Right kidney (tissue), 1 donor: ENCODE results near the gene PAQR4.
A peak's percentile ranks its signal among the peaks of the same experiment; 100 is the strongest.

Experiments used
- DNase-seq: peaks from one replicate; pipeline ENCODE4 v3.0.0-alpha.2; 2016

PAQR4 gene

GRCh38 chr16:3007059-3007956, 38.2 kb downstream of the PAQR4 start:
- no peak for DNase-seq

GRCh38 chr16:3007957-3008689, 39.0 kb downstream of the PAQR4 start:
- no peak for DNase-seq

- no peak for DNase-seq
Measured at GRCh38 chr16:3008690-3009037, 39.5 kb downstream of the PAQR4 start.

- peak; percentile 75 for DNase-seq
Measured at GRCh38 chr16:3009568-3010390, 40.6 kb downstream of the PAQR4 start.

- DNase-seq: no peak
Measured at GRCh38 chr16:3010510-3010909, 41.4 kb downstream of the PAQR4 start.

- DNase-seq: no peak
Measured at GRCh38 chr16:3012246-3012645, 43.1 kb downstream of the PAQR4 start.

- peak; percentile 53 for DNase-seq
Measured at GRCh38 chr16:3012828-3013420, 43.8 kb downstream of the PAQR4 start, which contains the start of gene CLDN9. CLDN9 (plus strand) TSS chr16:3012923; CDS start chr16:3013363, 440 bp downstream.

GRCh38 chr16:3013491-3013951, 44.4 kb downstream of the PAQR4 start:
- no peak for DNase-seq

- DNase-seq: no peak
Measured at GRCh38 chr16:3013998-3014690, 45.0 kb downstream of the PAQR4 start.

GRCh38 chr16:3014971-3015370, 45.8 kb downstream of the PAQR4 start:
- DNase-seq: no peak

- no peak for DNase-seq
Measured at GRCh38 chr16:3015865-3016521, 46.8 kb downstream of the PAQR4 start.

- no peak for DNase-seq
Measured at GRCh38 chr16:3017344-3017743, 48.2 kb downstream of the PAQR4 start.

GRCh38 chr16:3017794-3018506, 48.8 kb downstream of the PAQR4 start, which contains the start of gene CLDN6:
CLDN6 (minus strand) TSS chr16:3018183; CDS start chr16:3016021, 2,162 bp downstream.
- peak; percentile 64 for DNase-seq

GRCh38 chr16:3019594-3020246, 50.6 kb downstream of the PAQR4 start:
- no peak for DNase-seq

- DNase-seq: peak; percentile 85
Measured at GRCh38 chr16:3020247-3020603, 51.1 kb downstream of the PAQR4 start, which contains the start of gene TNFRSF12A. TNFRSF12A (plus strand) TSS chr16:3020368; CDS start chr16:3020398, 30 bp downstream.

GRCh38 chr16:3020604-3021448, 51.7 kb downstream of the PAQR4 start:
- DNase-seq: peak; percentile 82

GRCh38 chr16:3021449-3022207, 52.5 kb downstream of the PAQR4 start:
- no peak for DNase-seq
